ENCODE measurements around the gene APEX1. TPM values are rescaled to one million over a fixed set of nuclear protein-coding genes. Genes with fewer than 3 reads are reported as not detected.

APEX1 gene
- total RNA-seq, 6 donors from 2014 or later, result 81.5 to 134 (median 119) TPM

GRCh38 chr14:20418501-20418909 is 36.5 kb upstream of the APEX1 start:
- no peak for ATAC-seq (ENCODE audit: low FRiP score in 2 of 2)
- Histone ChIP-seq H3K4me1 (peaks cover 6 to 18% (median 12%) of the 10 kb centered on the region in 4 donors), H3K36me3 (no peaks in the 10 kb centered on the region), H3K27ac (no peak overlapping the region), H3K9me3 (no peaks in the 10 kb centered on the region), H3K27me3 (no peaks in the 10 kb centered on the region), H3K4me3 (no peak overlapping the region)
- no peak for DNase-seq
- no peak for TF ChIP-seq CTCF (IDR thresholded peaks at IDR 0.05)
- 89 to 97% methylated on average over 2 of the region's 2 CpGs for WGBS, 2 donors

- H3K9me3 ChIP-seq, result no peaks in the 10 kb centered on the region
- WGBS, 2 donors, result 67 to 80% methylated on average over 1 of the region's 1 CpG
- no peak for DNase-seq
- no peaks in the 10 kb centered on the region for H3K36me3 ChIP-seq
- no peaks in the 10 kb centered on the region for H3K27me3 ChIP-seq
- no peak for ATAC-seq (ENCODE audit: low FRiP score in 2 of 2)
- H3K4me3 ChIP-seq, result no peak overlapping the region
- peaks cover 0 to 11% (median 4%) of the 10 kb centered on the region in 4 donors for H3K4me1 ChIP-seq
- TF ChIP-seq POLR2A (IDR thresholded peaks at IDR 0.05) (no peak), POLR2AphosphoS5 (IDR thresholded peaks at IDR 0.05) (no peak), EP300 (IDR thresholded peaks at IDR 0.05) (no peak), CTCF (IDR thresholded peaks at IDR 0.05) (no peak)
- H3K27ac ChIP-seq, result no peak overlapping the region
Measured at GRCh38 chr14:20419419-20419818, 35.6 kb upstream of the APEX1 start.

GRCh38 chr14:20421267-20421666 is 33.8 kb upstream of the APEX1 start:
- ATAC-seq (ENCODE audit: low FRiP score in 2 of 2), result no peak
- H3K27me3 ChIP-seq, result no peaks in the 10 kb centered on the region
- TF ChIP-seq CTCF (IDR thresholded peaks at IDR 0.05) (no peak), EP300 (IDR thresholded peaks at IDR 0.05) (no peak), POLR2AphosphoS5 (IDR thresholded peaks at IDR 0.05) (no peak), POLR2A (IDR thresholded peaks at IDR 0.05) (no peak)
- peaks cover 0 to under 1% (median 0%) of the 10 kb centered on the region in 4 donors for H3K4me1 ChIP-seq
- no peaks in the 10 kb centered on the region for H3K36me3 ChIP-seq
- WGBS, 2 donors, result 36 to 40% methylated on average over 2 of the region's 2 CpGs
- H3K4me3 ChIP-seq, result no peak overlapping the region
- no peaks in the 10 kb centered on the region for H3K9me3 ChIP-seq
- no peak for DNase-seq
- H3K27ac ChIP-seq, result no peak overlapping the region

GRCh38 chr14:20422886-20423285 is 32.1 kb upstream of the APEX1 start:
- ATAC-seq (ENCODE audit: low FRiP score in 2 of 2), result no peak
- DNase-seq, result no peak

More at GRCh38 chr14:20422886-20423285, 32.1 kb upstream of the APEX1 start:
- no peak overlapping the region for H3K27ac ChIP-seq
- 54 to 59% methylated on average over 2 of the region's 2 CpGs for WGBS, 2 donors
- H3K4me1 ChIP-seq, result peaks cover 2 to 7% (median 5%) of the 10 kb centered on the region in 4 donors
- no peaks in the 10 kb centered on the region for H3K27me3 ChIP-seq
- no peaks in the 10 kb centered on the region for H3K9me3 ChIP-seq
- no peak overlapping the region for H3K4me3 ChIP-seq
- TF ChIP-seq POLR2A (IDR thresholded peaks at IDR 0.05) (no peak), CTCF (IDR thresholded peaks at IDR 0.05) (no peak), EP300 (IDR thresholded peaks at IDR 0.05) (no peak), POLR2AphosphoS5 (IDR thresholded peaks at IDR 0.05) (no peak)
- no peaks in the 10 kb centered on the region for H3K36me3 ChIP-seq

Measured in upper lobe of left lung (tissue), 6 donors.